Measurements from ENCODE around the gene C1orf122. TPM values are rescaled to one million over a fixed set of nuclear protein-coding genes. Genes with fewer than 3 reads are reported as not detected.

C1orf122 gene
- total and polyA plus RNA-seq, 2 of the 4 experiments (the other 2 are of a cell fraction): 2.0 to 13.6 TPM

GRCh38 chr1:37853157-37853556 lies 45.6 kb downstream of the C1orf122 start:
- ChIA-PET CTCF (no interaction called here), POLR2A (ENCODE audit: unreplicated experiment) (no interaction called here)
- Histone ChIP-seq H3K4me3 (ENCODE audit: insufficient read depth, low read depth, low read length) (no peak overlapping the region), H3K4me1 (ENCODE audit: control insufficient read depth, insufficient read depth, low read length) (peaks cover 4% of the 10 kb centered on the region; the same call in 1 of the 2 replicates), H3K23ac (ENCODE audit: low read depth, low read length) (no peak overlapping the region), H3K9me1 (ENCODE audit: insufficient read depth, low read length) (peaks cover 7% of the 10 kb centered on the region), H2BK15ac (ENCODE audit: low read depth, low read length) (no peak overlapping the region), H2BK5ac (ENCODE audit: low read depth, low read length, poor library complexity, severe bottlenecking) (no peak overlapping the region), H3K14ac (replicated peaks; ENCODE audit: low read depth, low read length) (no peak overlapping the region), H3K36me3 (ENCODE audit: control insufficient read depth, insufficient read depth, low read length) (peaks cover 12% of the 10 kb centered on the region), H4K8ac (ENCODE audit: low read depth in 2 of 2, low read length in 2 of 2) (no peak overlapping the region), H3K56ac (ENCODE audit: extremely low read depth, insufficient read depth, low read length) (no peak overlapping the region), H4K91ac (ENCODE audit: insufficient read depth, low read depth, low read length) (no peak overlapping the region), H3K27me3 (ENCODE audit: control insufficient read depth, insufficient read depth, low read length) (no peaks in the 10 kb centered on the region), H2AK9ac (replicated peaks; ENCODE audit: low read depth, low read length, poor library complexity) (no peak overlapping the region), H2AK5ac (ENCODE audit: low read depth, low read length) (no peak overlapping the region), H2AFZ (replicated peaks; ENCODE audit: low read length, poor library complexity) (no peak overlapping the region), H3K9ac (ENCODE audit: low read depth, low read length) (no peak overlapping the region), H2BK120ac (ENCODE audit: low read depth, low read length) (no peak overlapping the region), H4K5ac (ENCODE audit: low read depth, low read length) (no peak overlapping the region), H2BK20ac (ENCODE audit: low read depth, low read length) (no peak overlapping the region), H3K9me3 (ENCODE audit: control insufficient read depth, insufficient read depth, low read length) (no peaks in the 10 kb centered on the region), H3K79me1 (ENCODE audit: low read depth in 1 of 2, low read length in 2 of 2) (peaks cover 42 to 70% of the 10 kb centered on the region in 2 experiments), H3K4ac (ENCODE audit: low read depth, low read length) (no peak overlapping the region), H3K18ac (ENCODE audit: low read depth, low read length) (no peak overlapping the region), H4K20me1 (ENCODE audit: insufficient read depth, low read length) (peaks cover 21% of the 10 kb centered on the region; the same call in 1 of the 2 replicates), H3K27ac (ENCODE audit: insufficient read depth, low read length) (no peak overlapping the region), H3K4me2 (ENCODE audit: low read depth, low read length) (no peak overlapping the region)
- intact Hi-C loops (cut with micrococcal nuclease) (no loop called here), in situ Hi-C loops (cut with MboI; ENCODE audit: low sequenced_read_pairs) (no loop called here), dilution Hi-C loops (cut with HindIII; ENCODE audit: low sequenced_read_pairs, unreplicated experiment) (no loop called here)
- no peak for DNase-seq
- BruUV-seq (replicated peaks): no TSS peak
- TF ChIP-seq SMC3 (IDR thresholded peaks at IDR 0.05; ENCODE audit: low read depth, low read length) (no peak), RCOR1 (IDR thresholded peaks at IDR 0.05; ENCODE audit: insufficient replicate concordance, low read length) (no peak), NFE2L2 (IDR thresholded peaks at IDR 0.05; ENCODE audit: low read depth, low read length) (no peak)
- no peak for ATAC-seq (ENCODE audit: low read depth)
